ENCODE results near the gene ICAM1. TPM values are rescaled to one million over a fixed set of nuclear protein-coding genes. Genes with fewer than 3 reads are reported as not detected.

ICAM1 gene
- total RNA-seq, 4 donors from 2014 or later: 8.8 to 33.0 (median 19.6) TPM

GRCh38 chr19:10254244-10254643 lies 16.7 kb upstream of the ICAM1 start:
- Histone ChIP-seq H3K27ac (no peak overlapping the region), H3K36me3 (peaks cover 0 to 56% of the 10 kb centered on the region in 2 donors), H3K4me3 (no peak overlapping the region), H3K4me1 (peaks cover 0 to 41% (median 8%) of the 10 kb centered on the region in 3 donors), H3K9me3 (no peaks in the 10 kb centered on the region), H3K27me3 (no peaks in the 10 kb centered on the region)
- TF ChIP-seq POLR2AphosphoS5 (IDR thresholded peaks at IDR 0.05): no peak
- TF ChIP-seq EP300 (IDR thresholded peaks at IDR 0.05): no peak
- TF ChIP-seq POLR2A (IDR thresholded peaks at IDR 0.05): no peak
- no peak for TF ChIP-seq CTCF (IDR thresholded peaks at IDR 0.05)
- WGBS, 2 donors (ENCODE audit: low coverage in 1 of 2): 79% methylated on average over 2 of the region's 3 CpGs; no CpG with 5 or more reads in 1 of the 2 donors
- ATAC-seq: no peak

- TF ChIP-seq POLR2A (IDR thresholded peaks at IDR 0.05) (no peak), POLR2AphosphoS5 (IDR thresholded peaks at IDR 0.05) (no peak), EP300 (IDR thresholded peaks at IDR 0.05) (no peak), CTCF (IDR thresholded peaks at IDR 0.05) (no peak)
- no peaks in the 10 kb centered on the region for H3K27me3 ChIP-seq
- peaks cover 0 to 67% of the 10 kb centered on the region in 2 donors for H3K36me3 ChIP-seq
- no peaks in the 10 kb centered on the region for H3K9me3 ChIP-seq
- H3K4me3 ChIP-seq: no peak overlapping the region
- WGBS, 2 donors (ENCODE audit: low coverage in 1 of 2): 85% methylated on average over 2 of the region's 2 CpGs; no CpG with 5 or more reads in 1 of the 2 donors
- no peak overlapping the region for H3K27ac ChIP-seq
- ATAC-seq: no peak
- H3K4me1 ChIP-seq: peaks cover 0 to 35% (median 9%) of the 10 kb centered on the region in 3 donors
These were observed 15.6 kb upstream of the ICAM1 start for GRCh38 chr19:10255358-10255757.

GRCh38 chr19:10256551-10256950 lies 14.4 kb upstream of the ICAM1 start:
- Histone ChIP-seq H3K36me3 (peaks cover 0 to 67% of the 10 kb centered on the region in 2 donors), H3K27me3 (no peaks in the 10 kb centered on the region)
- WGBS, 2 donors (ENCODE audit: low coverage in 1 of 2): 56% methylated on average over 2 of the region's 18 CpGs; no CpG with 5 or more reads in 1 of the 2 donors

GRCh38 chr19:10256970-10257615 lies 13.8 kb upstream of the ICAM1 start:
- H3K36me3 ChIP-seq: peaks cover 0 to 67% of the 10 kb centered on the region in 2 donors
- H3K27ac ChIP-seq: no peak overlapping the region
- WGBS, 2 donors (ENCODE audit: low coverage in 1 of 2): 71 to 76% methylated on average over 5 to 8 of the region's 9 CpGs
- no peak overlapping the region for H3K4me3 ChIP-seq
- TF ChIP-seq EP300 (IDR thresholded peaks at IDR 0.05) (no peak), POLR2A (IDR thresholded peaks at IDR 0.05) (no peak), POLR2AphosphoS5 (IDR thresholded peaks at IDR 0.05) (no peak), CTCF (IDR thresholded peaks at IDR 0.05) (no peak)
- peaks cover 0 to 24% (median 9%) of the 10 kb centered on the region in 3 donors for H3K4me1 ChIP-seq
- H3K9me3 ChIP-seq: no peaks in the 10 kb centered on the region
- ATAC-seq: no peak
- no peaks in the 10 kb centered on the region for H3K27me3 ChIP-seq

More at GRCh38 chr19:10256551-10256950, 14.4 kb upstream of the ICAM1 start:
- Histone ChIP-seq H3K27ac (no peak overlapping the region), H3K4me1 (peaks cover 0 to 24% (median 9%) of the 10 kb centered on the region in 3 donors), H3K9me3 (no peaks in the 10 kb centered on the region), H3K4me3 (no peak overlapping the region)
- no peak for TF ChIP-seq POLR2AphosphoS5 (IDR thresholded peaks at IDR 0.05)
- no peak for TF ChIP-seq POLR2A (IDR thresholded peaks at IDR 0.05)
- TF ChIP-seq EP300 (IDR thresholded peaks at IDR 0.05): no peak
- no peak for TF ChIP-seq CTCF (IDR thresholded peaks at IDR 0.05)
- ATAC-seq: no peak
